RWPE2 (cell line): ENCODE results near the gene MAPK7.
"Not testable (repeated sequence)": the region's sequence is repeated elsewhere in the genome, so short reads cannot be mapped to it uniquely, and the experiment has no call there.

ENCODE experiments used
- ATAC-seq: fragments of 200-7000 bp; cut with Tn5 transposase; 3 replicates; pipeline ENCODE4 v1.9.1; 2021; ENCODE audit warnings: low read depth
- DNase-seq: peaks from one replicate; pipeline ENCODE4 v3.0.0-alpha.2; 2020; ENCODE audit warnings: low spot score
- H3K27ac ChIP-seq: fragments of 450-650 bp; 2 replicates; pipeline ENCODE4 v1.5.1; 2017; ENCODE audit warnings: mild to moderate bottlenecking; ENCODE audit not compliant: poor library complexity, severe bottlenecking
- H3K27me3 ChIP-seq: fragments of 250-450 bp; sonication (Bioruptor Pico); 2 replicates; pipeline ENCODE4 v1.5.1; 2021; ENCODE audit warnings: mild to moderate bottlenecking, moderate library complexity; ENCODE audit not compliant: insufficient read depth, poor library complexity, severe bottlenecking
- H3K36me3 ChIP-seq: fragments of 250-450 bp; sonication (Bioruptor Pico); 2 replicates; pipeline ENCODE4 v1.5.1; 2020; ENCODE audit warnings: low read depth, mild to moderate bottlenecking, moderate library complexity
- H3K4me1 ChIP-seq: fragments of 250-450 bp; sonication (Bioruptor Pico); 2 replicates; pipeline ENCODE4 v1.5.1; 2021; ENCODE audit warnings: mild to moderate bottlenecking, moderate library complexity; ENCODE audit not compliant: insufficient read depth, poor library complexity, severe bottlenecking
- H3K4me3 ChIP-seq: fragments of 250-450 bp; sonication (Bioruptor Pico); 2 replicates; pipeline ENCODE4 v1.5.1; 2021; ENCODE audit warnings: mild to moderate bottlenecking, moderate library complexity; ENCODE audit not compliant: severe bottlenecking
- H3K9me3 ChIP-seq: fragments of 250-450 bp; sonication (Bioruptor Pico); 2 replicates; pipeline ENCODE4 v1.5.1; 2021; ENCODE audit warnings: mild to moderate bottlenecking, moderate library complexity; ENCODE audit not compliant: severe bottlenecking
- TF ChIP-seq, protein P1 (sequence below): fragments of 450-650 bp; IDR thresholded peaks from one replicate; pipeline ENCODE4 v1.5.1; 2017; ENCODE audit warnings: mild to moderate bottlenecking, moderate library complexity; ENCODE audit not compliant: poor library complexity, severe bottlenecking

Gene MAPK7

DNA sequence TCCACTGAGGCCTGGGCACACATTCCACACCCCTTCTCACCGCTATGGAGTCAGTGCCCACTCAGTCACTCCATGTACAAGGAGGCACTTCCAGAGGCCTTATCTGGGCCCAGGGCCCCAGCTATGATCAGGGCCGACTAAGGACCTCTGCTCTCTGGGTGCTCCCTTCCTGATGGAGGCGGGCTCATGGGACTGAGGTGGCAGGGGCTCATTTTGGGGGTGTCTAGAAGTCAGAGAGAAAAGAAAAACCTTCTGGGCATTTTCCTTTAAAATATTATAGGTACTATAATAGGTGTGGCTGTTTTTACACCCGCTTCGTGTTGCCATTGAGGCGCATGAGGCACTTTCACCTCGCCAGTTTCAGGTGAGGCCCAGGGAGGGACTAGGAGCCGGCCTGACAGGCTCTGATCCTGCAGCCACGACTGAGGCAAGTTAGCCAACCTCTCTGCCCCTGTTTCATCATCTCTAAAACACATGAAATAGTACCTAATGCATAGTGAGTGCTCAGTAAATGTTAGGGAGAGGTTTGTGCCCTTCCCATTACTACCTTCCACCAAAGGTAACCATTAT is 30.1 kb upstream of the MAPK7 start:
- peaks cover 10% of the 10 kb centered on the region for H3K36me3 ChIP-seq
- H3K4me1 ChIP-seq = peaks cover 8% of the 10 kb centered on the region
- no peak overlapping the region for H3K27ac ChIP-seq
- ATAC-seq = no peak
- no peak overlapping the region for H3K4me3 ChIP-seq
- no peaks in the 10 kb centered on the region for H3K9me3 ChIP-seq
- TF ChIP-seq, protein P1, sequence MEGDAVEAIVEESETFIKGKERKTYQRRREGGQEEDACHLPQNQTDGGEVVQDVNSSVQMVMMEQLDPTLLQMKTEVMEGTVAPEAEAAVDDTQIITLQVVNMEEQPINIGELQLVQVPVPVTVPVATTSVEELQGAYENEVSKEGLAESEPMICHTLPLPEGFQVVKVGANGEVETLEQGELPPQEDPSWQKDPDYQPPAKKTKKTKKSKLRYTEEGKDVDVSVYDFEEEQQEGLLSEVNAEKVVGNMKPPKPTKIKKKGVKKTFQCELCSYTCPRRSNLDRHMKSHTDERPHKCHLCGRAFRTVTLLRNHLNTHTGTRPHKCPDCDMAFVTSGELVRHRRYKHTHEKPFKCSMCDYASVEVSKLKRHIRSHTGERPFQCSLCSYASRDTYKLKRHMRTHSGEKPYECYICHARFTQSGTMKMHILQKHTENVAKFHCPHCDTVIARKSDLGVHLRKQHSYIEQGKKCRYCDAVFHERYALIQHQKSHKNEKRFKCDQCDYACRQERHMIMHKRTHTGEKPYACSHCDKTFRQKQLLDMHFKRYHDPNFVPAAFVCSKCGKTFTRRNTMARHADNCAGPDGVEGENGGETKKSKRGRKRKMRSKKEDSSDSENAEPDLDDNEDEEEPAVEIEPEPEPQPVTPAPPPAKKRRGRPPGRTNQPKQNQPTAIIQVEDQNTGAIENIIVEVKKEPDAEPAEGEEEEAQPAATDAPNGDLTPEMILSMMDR = no peak
- no peak for DNase-seq
- H3K27me3 ChIP-seq = no peaks in the 10 kb centered on the region

GRCh38 chr17:19348806-19349205 is 29.5 kb upstream of the MAPK7 start:
- no peak for ATAC-seq
- H3K27me3 ChIP-seq = no peaks in the 10 kb centered on the region
- H3K4me1 ChIP-seq = peaks cover 10% of the 10 kb centered on the region
- H3K36me3 ChIP-seq = peaks cover 10% of the 10 kb centered on the region
- no peak for DNase-seq
- no peak overlapping the region for H3K27ac ChIP-seq
- H3K4me3 ChIP-seq = no peak overlapping the region
- TF ChIP-seq, protein P1 = no peak
- H3K9me3 ChIP-seq = no peaks in the 10 kb centered on the region

DNA sequence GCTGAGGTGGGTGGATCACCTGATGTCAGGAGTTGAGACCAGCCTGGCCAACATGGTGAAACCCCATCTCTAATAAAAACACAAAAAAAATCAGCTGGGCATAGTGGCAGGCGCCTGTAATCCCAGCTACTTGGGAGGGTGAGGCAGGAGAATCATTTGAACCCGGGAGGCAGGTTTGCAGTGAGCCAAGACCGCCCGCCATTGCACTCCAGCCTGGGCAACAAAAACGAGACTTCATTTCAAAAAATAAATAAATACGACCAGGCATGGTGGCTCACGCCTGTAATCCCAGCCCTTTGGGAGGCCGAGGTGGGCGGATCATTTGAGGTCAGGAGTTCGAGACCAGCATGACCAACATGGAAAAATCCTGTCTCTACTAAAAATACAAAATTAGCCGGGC is 24.9 kb upstream of the MAPK7 start:
- not testable (repeated sequence) for H3K9me3 ChIP-seq, H3K27ac ChIP-seq, H3K27me3 ChIP-seq, H3K4me1 ChIP-seq, DNase-seq, H3K4me3 ChIP-seq, H3K36me3 ChIP-seq, ATAC-seq

- no peak for ATAC-seq
- Histone ChIP-seq H3K27ac (peak overlapping the region; percentile 30), H3K9me3 (no peaks in the 10 kb centered on the region), H3K4me3 (no peak overlapping the region), H3K27me3 (no peaks in the 10 kb centered on the region), H3K4me1 (peaks cover 9% of the 10 kb centered on the region), H3K36me3 (peaks cover 7% of the 10 kb centered on the region; the same call in 1 of the 2 replicates)
- DNase-seq = no peak
- TF ChIP-seq, protein P1 = no peak
These were observed 23.6 kb upstream of the MAPK7 start for GRCh38 chr17:19354748-19355147.

GRCh38 chr17:19357351-19357750 is 20.9 kb upstream of the MAPK7 start:
- TF ChIP-seq, protein P1 = no peak
- DNase-seq = no peak

More at GRCh38 chr17:19357351-19357750, 20.9 kb upstream of the MAPK7 start:
- Histone ChIP-seq H3K4me3 (no peak overlapping the region), H3K4me1 (peaks cover 9% of the 10 kb centered on the region), H3K27me3 (no peaks in the 10 kb centered on the region), H3K27ac (no peak overlapping the region), H3K9me3 (no peaks in the 10 kb centered on the region), H3K36me3 (no peaks in the 10 kb centered on the region)
- ATAC-seq = no peak
